Neural cell (in vitro differentiated cells): ENCODE measurements around the gene GALR1. TPM values are rescaled to one million over a fixed set of nuclear protein-coding genes. Genes with fewer than 3 reads are reported as not detected.

Source experiments
- H2AFZ ChIP-seq: fragments of 200-600, 300-800 bp; sonication (generic), shearing (Covaris generic); 2 replicates; pipeline ENCODE4 v1.6.0; 2014; ENCODE audit warnings: low read depth, mild to moderate bottlenecking, antibody characterized with exemption, low read length, moderate library complexity
- H3F3A ChIP-seq: fragments of 200-600 bp; shearing (Covaris generic); 2 replicates; pipeline ENCODE4 v1.6.1; 2016; ENCODE audit warnings: mild to moderate bottlenecking, moderate library complexity, mixed read lengths, antibody characterized with exemption, low read length; ENCODE audit not compliant: insufficient read depth, poor library complexity, severe bottlenecking
- H3K27ac ChIP-seq: fragments of 200-600, 300-800 bp; sonication (generic), shearing (Covaris generic); 2 replicates; pipeline ENCODE4 v1.5.1; 2014; ENCODE audit warnings: mild to moderate bottlenecking, low read length, moderate library complexity
- H3K27me3 ChIP-seq: fragments of 300-800, 200-600 bp; sonication (generic), shearing (Covaris generic); 2 replicates; pipeline ENCODE4 v1.6.0; 2014; ENCODE audit warnings: mild to moderate bottlenecking, low read depth, low read length, moderate library complexity; ENCODE audit not compliant: insufficient read depth
- H3K36me3 ChIP-seq: fragments of 300-800, 200-600 bp; sonication (generic), shearing (Covaris generic); 2 replicates; pipeline ENCODE4 v1.5.1; 2014; ENCODE audit warnings: mild to moderate bottlenecking, antibody characterized with exemption, low read length, moderate library complexity; ENCODE audit not compliant: insufficient read depth
- H3K4me2 ChIP-seq: fragments of 300-800, 200-600 bp; sonication (generic), shearing (Covaris generic); 2 replicates; pipeline ENCODE4 v1.6.0; 2014; ENCODE audit warnings: mild to moderate bottlenecking, low read length
- H3K4me3 ChIP-seq: fragments of 300-800, 200-600 bp; sonication (generic), shearing (Covaris generic); 2 replicates; pipeline ENCODE4 v1.5.1; 2014; ENCODE audit warnings: mild to moderate bottlenecking, low read length, moderate library complexity
- H3K79me2 ChIP-seq: fragments of 200-600 bp; shearing (Covaris generic); replicated peaks from 2 replicates; pipeline ENCODE4 v1.6.0; 2014; ENCODE audit warnings: mild to moderate bottlenecking, low read length, moderate library complexity; ENCODE audit not compliant: insufficient read depth
- H3K9ac ChIP-seq: fragments of 300-800, 200-600 bp; sonication (generic), shearing (Covaris generic); 2 replicates; pipeline ENCODE4 v1.6.1; 2016; ENCODE audit warnings: mild to moderate bottlenecking, low read length, mixed read lengths
- H3K9me2 ChIP-seq: fragments of 200-600 bp; shearing (Covaris generic); 2 replicates; pipeline ENCODE4 v1.6.1; 2016; ENCODE audit warnings: mild to moderate bottlenecking, low read length, mixed read lengths; ENCODE audit not compliant: insufficient read depth
- H3K9me3 ChIP-seq: fragments of 200-600, 300-800 bp; sonication (generic), shearing (Covaris generic); 2 replicates; pipeline ENCODE4 v1.6.1; 2016; ENCODE audit warnings: mild to moderate bottlenecking, mixed run types, low read length, moderate library complexity, mixed read lengths
- H4K20me1 ChIP-seq: fragments of 200-600 bp; shearing (Covaris generic); 2 replicates; pipeline ENCODE4 v1.6.1; 2016; ENCODE audit warnings: mild to moderate bottlenecking, mixed run types; ENCODE audit not compliant: insufficient read depth
- EP300 ChIP-seq: fragments of 450-650 bp; conservative IDR thresholded peaks from 2 replicates; pipeline ENCODE4 v1.6.1; 2014; ENCODE audit warnings: antibody characterized with exemption, mild to moderate bottlenecking, moderate library complexity; ENCODE audit not compliant: poor library complexity, severe bottlenecking
- EZH2 ChIP-seq: fragments of 200-600, 300-800 bp; shearing (Covaris generic), sonication (generic); IDR thresholded peaks from 2 replicates; pipeline ENCODE4 v1.6.1; 2014; ENCODE audit warnings: antibody characterized with exemption, low read length, borderline replicate concordance, mild to moderate bottlenecking; ENCODE audit not compliant: insufficient read depth, poor library complexity, severe bottlenecking
- MXI1 ChIP-seq: fragments of 450-650 bp; conservative IDR thresholded peaks from 2 replicates; pipeline ENCODE4 v1.6.1; 2014; ENCODE audit warnings: antibody characterized with exemption, mild to moderate bottlenecking; ENCODE audit not compliant: poor library complexity, severe bottlenecking
- POLR2AphosphoS5 ChIP-seq: IDR thresholded peaks from 2 replicates; pipeline ENCODE4 v1.6.1; 2012
- RAD21 ChIP-seq: fragments of 450-650 bp; conservative IDR thresholded peaks from 2 replicates; pipeline ENCODE4 v1.6.1; 2014; ENCODE audit warnings: antibody characterized with exemption, mild to moderate bottlenecking, moderate library complexity
- REST ChIP-seq: IDR thresholded peaks from 2 replicates; pipeline ENCODE4 v1.6.1; 2012; ENCODE audit warnings: borderline replicate concordance
- SMC3 ChIP-seq: fragments of 450-650 bp; conservative IDR thresholded peaks from 2 replicates; pipeline ENCODE4 v1.6.1; 2014; ENCODE audit warnings: antibody characterized with exemption, mild to moderate bottlenecking, moderate library complexity; ENCODE audit not compliant: poor library complexity
- TAF1 ChIP-seq: IDR thresholded peaks from 2 replicates; pipeline ENCODE4 v1.6.1; 2012; ENCODE audit warnings: low read depth
- polyA plus RNA-seq: library from polyadenylated mRNA; depleted of rRNA; stranded (reverse); fragments of >200 nt; gene quantifications from 2 replicates; pipeline ENCODE4 v1.2.3, GENCODE V29; 2014
- TF ChIP-seq, protein P1 (sequence below): fragments of 450-650 bp; IDR thresholded peaks from 2 replicates; pipeline ENCODE4 v1.5.1; 2014; ENCODE audit warnings: antibody characterized with exemption, mild to moderate bottlenecking, moderate library complexity; ENCODE audit not compliant: poor library complexity, severe bottlenecking

The GALR1 gene
- polyA plus RNA-seq, 1 donor from 2014 or later, result 0.11 TPM

- Histone ChIP-seq H3K9me3 (no peaks in the 10 kb centered on the region), H3F3A (no peaks in the 10 kb centered on the region), H4K20me1 (no peaks in the 10 kb centered on the region), H3K4me3 (no peak overlapping the region), H3K79me2 (no peaks in the 10 kb centered on the region), H2AFZ (no peak overlapping the region), H3K9ac (no peak overlapping the region), H3K36me3 (no peaks in the 10 kb centered on the region), H3K9me2 (no peaks in the 10 kb centered on the region), H3K4me2 (no peak overlapping the region), H3K27me3 (no peaks in the 10 kb centered on the region), H3K27ac (no peak overlapping the region)
- TF ChIP-seq, protein P1, sequence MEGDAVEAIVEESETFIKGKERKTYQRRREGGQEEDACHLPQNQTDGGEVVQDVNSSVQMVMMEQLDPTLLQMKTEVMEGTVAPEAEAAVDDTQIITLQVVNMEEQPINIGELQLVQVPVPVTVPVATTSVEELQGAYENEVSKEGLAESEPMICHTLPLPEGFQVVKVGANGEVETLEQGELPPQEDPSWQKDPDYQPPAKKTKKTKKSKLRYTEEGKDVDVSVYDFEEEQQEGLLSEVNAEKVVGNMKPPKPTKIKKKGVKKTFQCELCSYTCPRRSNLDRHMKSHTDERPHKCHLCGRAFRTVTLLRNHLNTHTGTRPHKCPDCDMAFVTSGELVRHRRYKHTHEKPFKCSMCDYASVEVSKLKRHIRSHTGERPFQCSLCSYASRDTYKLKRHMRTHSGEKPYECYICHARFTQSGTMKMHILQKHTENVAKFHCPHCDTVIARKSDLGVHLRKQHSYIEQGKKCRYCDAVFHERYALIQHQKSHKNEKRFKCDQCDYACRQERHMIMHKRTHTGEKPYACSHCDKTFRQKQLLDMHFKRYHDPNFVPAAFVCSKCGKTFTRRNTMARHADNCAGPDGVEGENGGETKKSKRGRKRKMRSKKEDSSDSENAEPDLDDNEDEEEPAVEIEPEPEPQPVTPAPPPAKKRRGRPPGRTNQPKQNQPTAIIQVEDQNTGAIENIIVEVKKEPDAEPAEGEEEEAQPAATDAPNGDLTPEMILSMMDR, result no peak
- no peak for TF ChIP-seq MXI1
- no peak for TF ChIP-seq RAD21
- no peak for TF ChIP-seq SMC3
- TF ChIP-seq TAF1, result no peak
- no peak for TF ChIP-seq POLR2AphosphoS5
- no peak for TF ChIP-seq EZH2
- no peak for TF ChIP-seq REST
- no peak for TF ChIP-seq EP300
Observed at GRCh38 chr18:77298172-77298571, 48.5 kb downstream of the GALR1 start.

DNA sequence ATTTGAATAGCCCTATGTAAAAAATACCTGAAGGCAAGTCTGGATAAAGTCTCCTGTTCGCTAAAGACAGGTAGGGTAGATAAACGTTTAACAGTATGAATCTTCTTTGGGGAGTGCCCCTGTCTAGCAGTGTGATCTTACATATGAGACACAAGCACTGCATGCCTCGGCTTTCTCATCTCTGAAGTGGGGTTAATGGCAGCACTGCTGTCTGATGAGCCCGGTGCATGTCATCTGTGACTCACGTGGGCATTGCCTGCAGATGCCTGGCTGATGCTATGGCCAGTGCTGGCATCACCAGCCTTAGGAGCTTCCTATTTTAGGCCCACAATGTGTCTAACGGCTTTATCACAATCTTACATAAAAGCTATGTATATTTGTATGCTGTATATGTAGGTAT lies 50.1 kb downstream of the GALR1 start:
- Histone ChIP-seq H2AFZ (no peak overlapping the region), H3K4me3 (no peak overlapping the region), H3K27me3 (no peaks in the 10 kb centered on the region), H3K79me2 (no peaks in the 10 kb centered on the region), H3K4me2 (no peak overlapping the region), H3K36me3 (no peaks in the 10 kb centered on the region), H3F3A (no peaks in the 10 kb centered on the region), H3K9me3 (no peaks in the 10 kb centered on the region), H3K9me2 (no peaks in the 10 kb centered on the region), H4K20me1 (no peaks in the 10 kb centered on the region), H3K9ac (no peak overlapping the region), H3K27ac (no peak overlapping the region)
- TF ChIP-seq, protein P1, result no peak
- TF ChIP-seq EP300 (no peak), EZH2 (no peak), POLR2AphosphoS5 (no peak), MXI1 (no peak), REST (no peak), RAD21 (no peak), TAF1 (no peak), SMC3 (no peak)
